ENCODE results near the gene ETV6. TPM values are rescaled to one million over a fixed set of nuclear protein-coding genes. Genes with fewer than 3 reads are reported as not detected.

ETV6 gene
- total RNA-seq, 1 donor from 2014 or later, result 7.3 TPM

DNA sequence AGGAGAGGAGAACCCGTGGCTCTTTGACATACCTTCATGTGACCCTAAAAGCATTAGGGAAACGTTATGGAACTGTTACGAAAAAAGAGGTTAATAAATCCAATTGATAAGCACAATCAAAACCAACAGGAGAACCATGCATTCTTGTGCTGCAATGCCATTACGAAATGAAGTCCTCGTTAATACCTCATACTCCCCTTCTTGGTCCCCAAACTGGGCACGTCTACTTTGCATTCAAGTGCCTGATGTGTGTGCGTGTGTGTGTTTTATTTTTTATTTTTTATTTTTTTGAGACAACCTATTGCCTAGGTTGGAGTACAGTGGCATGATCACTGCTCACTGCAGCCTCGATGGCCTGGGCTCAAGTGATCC, 150.0 kb downstream of the ETV6 start:
- no peak for DNase-seq (ENCODE audit: low read depth in 2 of 2)

DNA sequence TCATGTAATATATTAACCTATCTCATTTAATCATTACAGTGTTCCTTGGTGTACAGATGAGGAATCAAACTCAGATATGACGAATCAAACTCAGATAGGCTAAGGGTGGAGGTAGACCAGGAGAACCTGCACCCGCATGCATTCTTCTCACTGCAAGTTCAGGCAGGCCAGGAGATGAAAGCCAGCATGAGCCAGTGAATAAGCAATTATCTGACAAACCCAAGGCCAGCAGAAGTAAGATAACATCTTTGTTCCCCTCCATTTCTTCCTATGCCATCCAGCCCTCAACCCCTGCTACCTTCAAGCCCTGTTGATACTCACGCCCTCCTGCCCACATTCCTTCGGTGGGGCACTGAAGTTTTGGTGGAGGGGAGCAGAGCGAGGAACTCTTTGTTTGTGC, 152.2 kb downstream of the ETV6 start:
- DNase-seq (ENCODE audit: low read depth in 2 of 2), result no peak

DNA sequence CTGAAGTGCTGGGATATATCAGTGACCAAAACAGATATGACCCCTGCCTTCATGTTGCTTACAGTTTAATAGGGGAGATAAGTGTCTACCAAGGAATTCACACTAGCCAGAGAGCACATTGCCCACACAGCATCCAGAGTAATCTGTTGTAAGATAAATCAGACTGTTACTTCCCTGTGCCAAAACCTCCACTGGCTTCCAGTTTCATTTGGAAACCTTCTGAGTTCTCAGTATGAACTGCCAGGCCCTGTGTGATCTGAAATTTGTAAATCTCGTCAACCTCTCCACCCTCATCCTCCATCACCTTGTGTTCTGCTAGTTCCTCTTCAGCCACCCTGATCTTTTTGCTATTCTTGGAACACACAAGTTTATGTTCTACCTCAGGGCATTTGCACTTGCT, 154.7 kb downstream of the ETV6 start:
- DNase-seq (ENCODE audit: low read depth in 2 of 2), result no peak

DNA sequence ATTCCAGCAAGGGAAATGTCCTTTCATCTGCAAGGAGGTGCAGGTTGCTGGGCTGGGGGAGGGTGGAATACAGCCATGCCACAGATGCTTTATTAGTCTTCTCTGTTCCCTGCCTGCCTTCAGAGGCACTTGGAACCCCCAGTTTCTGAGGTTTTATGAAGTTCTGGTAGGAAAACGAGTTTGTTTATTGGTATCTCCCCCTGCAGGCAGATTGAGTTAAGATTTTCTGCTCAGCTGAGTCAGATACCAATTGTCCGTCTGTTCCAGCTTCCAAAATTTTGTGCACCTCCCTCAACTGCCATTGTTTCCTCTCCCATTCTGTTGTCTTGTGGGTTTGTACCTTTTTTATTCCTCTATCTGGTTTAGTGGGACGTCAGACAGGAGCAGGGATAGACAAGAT, 155.6 kb downstream of the ETV6 start:
- no peak for DNase-seq (ENCODE audit: low read depth in 2 of 2)

DNA sequence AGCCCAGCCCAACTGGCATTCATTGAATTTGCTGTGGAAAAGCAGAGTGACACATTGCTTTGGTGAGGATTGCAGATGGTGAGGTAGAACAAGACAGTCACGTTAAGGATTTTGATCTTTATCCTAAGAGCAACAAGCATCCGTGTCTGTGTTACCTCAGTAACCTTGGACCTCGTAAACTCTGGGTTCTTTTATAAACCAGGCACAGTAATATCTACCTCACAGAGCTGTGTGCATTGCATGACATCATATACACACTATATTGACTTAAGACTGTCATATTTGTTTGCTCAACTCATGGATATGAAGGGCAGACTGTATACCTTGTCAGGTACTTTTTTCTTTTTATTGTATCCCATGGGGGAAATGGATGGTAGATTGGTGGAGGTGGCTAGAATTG, 156.2 kb downstream of the ETV6 start:
- no peak for DNase-seq (ENCODE audit: low read depth in 2 of 2)

DNA sequence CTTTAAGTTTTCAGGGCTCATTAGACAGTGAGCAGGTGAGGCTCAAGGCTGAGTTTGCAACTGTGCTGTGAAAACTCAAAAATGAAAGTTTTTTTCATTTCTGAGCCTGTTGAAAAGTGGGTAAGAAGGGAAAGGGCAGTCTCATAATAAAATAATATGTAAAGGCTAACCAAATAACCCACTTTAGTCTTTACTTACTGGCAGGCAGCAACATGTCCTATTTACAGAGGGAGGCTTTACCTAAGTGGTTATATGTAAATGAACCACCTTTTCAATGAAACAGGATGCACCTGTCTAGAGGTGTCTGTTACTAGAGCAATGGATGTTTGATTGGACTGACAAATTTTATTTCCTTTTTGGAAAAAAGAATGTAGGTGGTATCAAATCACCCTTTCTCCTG, 158.0 kb downstream of the ETV6 start:
- DNase-seq (ENCODE audit: low read depth in 2 of 2), result no peak

DNA sequence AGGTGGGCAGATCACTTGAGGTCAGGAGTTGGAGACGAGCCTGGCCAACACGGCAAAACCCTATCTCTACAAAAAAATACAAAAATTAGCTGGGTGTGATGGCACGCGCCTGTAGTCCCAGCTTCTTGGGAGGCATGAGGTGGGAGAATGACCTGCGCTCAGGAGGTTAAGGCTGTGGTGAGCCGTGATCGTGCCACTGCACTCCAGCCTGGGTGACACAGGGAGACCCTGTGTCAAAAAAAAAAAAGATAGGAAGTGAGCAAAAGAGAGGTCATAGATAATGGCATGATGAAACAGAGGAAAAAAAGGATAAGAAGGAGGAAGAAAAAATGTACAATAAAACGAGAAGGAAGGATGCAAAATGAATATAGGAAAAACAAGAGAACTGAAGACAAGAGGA, 159.5 kb downstream of the ETV6 start:
- no peak for DNase-seq (ENCODE audit: low read depth in 2 of 2)

DNA sequence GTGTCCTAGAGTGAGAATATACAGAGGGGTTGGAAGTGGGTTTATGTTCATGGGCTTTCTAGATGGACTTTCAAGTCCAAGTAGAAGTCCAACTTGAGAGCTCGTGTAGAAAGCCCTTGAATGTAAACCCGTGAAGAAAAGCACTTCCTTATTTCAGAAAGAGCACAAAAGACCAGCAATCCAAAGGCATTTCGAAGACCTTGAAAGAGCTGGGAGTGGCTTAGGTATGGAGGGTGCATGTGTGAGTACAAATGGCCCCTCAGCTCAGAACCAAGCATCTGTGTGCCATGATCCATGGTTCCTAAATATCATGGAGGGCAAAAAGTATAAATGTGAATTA, 160.7 kb downstream of the ETV6 start:
- no peak for DNase-seq (ENCODE audit: low read depth in 2 of 2)

DNA sequence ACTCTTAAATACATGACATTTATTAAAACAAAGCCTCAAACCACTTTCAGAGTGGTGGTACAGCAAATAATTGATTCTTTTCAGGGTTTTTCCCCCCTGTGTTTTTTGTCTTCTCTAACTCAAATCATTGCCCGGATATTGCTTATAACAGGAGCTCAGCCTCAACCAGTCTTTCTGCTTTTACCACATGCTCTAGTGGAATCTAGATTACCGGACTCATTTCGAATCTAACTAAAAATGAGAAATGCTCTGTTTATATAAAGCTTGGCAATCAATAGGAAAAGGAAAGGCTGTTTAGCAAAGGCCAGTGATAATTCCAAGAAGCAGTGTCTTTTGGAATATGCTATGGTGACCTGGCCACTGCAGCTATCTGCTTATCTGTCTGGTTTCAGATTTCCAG, 161.5 kb downstream of the ETV6 start:
- DNase-seq (ENCODE audit: low read depth in 2 of 2), result no peak

DNA sequence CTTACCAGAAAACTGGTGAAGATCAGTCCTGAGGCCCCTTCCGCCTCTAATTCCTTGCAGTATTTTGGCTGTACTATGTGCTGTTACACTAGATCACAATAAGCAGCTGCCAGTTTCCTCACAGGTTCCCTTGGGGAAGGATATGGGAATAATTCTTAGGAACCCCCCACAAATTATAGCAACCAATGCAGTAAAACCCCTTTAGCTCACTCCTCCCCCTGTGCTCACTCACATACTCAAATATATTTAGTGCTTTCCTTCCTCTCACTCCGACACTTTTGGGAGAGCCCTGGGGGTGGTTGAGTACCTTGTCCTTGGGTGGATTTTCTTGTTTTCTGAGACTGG, 162.7 kb downstream of the ETV6 start:
- DNase-seq (ENCODE audit: low read depth in 2 of 2), result no peak

DNA sequence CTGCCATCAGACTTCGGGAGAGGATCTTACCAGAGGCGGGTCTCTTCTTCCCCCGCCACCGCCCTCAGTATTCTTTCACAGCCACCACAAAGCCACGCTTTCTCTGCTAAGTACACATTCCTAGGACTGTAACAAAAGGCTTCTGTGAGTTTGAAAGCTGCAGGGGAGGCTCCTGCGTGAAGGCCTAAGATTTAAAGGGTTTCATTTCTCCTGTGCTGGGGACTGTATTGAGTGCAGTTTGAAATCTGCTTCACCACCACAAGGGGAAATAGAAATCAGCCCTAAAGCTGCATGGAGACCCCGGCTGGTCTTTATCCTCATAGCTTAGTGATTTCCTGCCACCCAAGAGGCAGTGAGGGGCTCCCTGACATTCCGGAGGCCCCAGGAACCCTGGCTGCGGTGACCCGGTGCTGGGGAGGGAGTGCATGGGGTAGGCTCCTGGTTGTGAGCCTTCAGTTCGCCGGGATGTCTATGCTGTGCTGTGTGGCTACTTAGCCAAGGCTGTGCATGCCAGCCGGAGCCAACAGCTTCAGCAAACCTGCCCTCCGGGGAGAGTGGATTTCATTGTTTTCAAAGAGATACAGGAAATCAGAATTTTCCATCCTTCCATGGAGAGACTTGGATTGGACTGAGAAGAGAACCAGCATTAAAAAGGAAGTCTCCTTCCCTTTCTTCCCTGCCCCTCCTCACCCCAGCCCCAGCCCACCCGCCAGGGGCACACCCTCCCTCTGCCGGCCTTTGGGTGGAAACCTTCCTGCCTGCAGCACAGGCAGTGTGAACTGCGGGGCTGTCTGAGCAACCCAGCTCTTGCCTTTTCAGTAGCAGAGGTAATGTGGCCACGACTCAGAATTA, 163.3 kb downstream of the ETV6 start:
- peak in 1 of 2 donors; percentile 41 for DNase-seq (ENCODE audit: low read depth in 2 of 2)

DNA sequence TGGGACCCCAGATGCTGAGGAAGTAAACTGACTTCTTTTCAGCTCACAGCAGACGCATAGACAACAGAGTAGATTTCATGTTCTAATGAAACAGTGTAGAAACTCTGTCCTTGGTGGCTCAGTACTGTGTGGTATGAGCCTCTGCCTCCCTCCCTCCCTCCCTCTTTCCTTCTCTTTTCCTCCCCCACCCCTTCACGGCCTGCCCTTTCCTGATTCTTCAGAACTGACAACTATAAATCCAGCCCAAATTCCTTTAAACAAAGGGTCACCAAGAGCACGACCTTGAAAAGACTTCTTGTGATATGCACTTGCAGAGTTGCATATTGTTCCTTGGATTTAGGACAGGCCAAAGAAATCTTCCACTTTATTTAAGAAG, 164.0 kb downstream of the ETV6 start:
- DNase-seq (ENCODE audit: low read depth in 2 of 2), result no peak

DNA sequence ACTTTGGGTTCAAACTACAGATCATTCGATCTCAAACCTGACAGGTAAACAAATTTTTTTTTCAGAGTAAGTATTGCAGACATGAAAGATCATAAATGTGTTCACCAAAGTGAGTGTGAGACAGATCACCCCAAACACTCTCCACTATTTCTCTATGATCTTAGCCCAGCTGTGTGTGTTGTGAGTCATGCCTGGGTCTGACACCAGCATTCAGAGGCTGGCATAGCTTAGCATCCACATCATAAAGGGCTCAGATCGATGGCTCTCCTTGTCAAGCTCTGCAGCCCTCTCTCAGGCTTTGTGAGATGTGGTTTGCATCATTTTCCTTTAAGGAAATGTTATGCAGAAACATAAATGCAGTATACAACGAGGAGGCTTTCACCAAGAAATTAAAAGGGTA, 164.9 kb downstream of the ETV6 start:
- peak in 1 of 2 donors; percentile 73 for DNase-seq (ENCODE audit: low read depth in 2 of 2)

DNA sequence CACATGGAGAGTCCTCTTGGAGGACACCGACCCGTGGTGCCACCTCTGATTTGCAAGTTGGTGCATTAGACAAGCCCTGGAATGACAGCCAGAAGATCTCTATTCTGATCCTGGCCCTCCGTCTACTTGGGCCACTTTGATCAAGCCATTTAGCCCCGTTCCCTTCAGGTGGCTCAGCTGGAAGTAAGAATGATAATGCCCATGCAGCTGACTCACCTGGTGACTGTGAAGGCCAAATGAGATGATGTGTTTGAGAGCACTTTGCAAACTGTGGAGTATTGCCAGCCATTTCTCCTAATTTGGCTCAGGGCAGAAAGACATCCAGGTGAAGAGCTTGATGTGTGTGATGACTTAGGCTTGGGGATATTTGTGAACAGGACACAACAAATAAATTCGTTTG, 165.9 kb downstream of the ETV6 start:
- no peak for DNase-seq (ENCODE audit: low read depth in 2 of 2)

DNA sequence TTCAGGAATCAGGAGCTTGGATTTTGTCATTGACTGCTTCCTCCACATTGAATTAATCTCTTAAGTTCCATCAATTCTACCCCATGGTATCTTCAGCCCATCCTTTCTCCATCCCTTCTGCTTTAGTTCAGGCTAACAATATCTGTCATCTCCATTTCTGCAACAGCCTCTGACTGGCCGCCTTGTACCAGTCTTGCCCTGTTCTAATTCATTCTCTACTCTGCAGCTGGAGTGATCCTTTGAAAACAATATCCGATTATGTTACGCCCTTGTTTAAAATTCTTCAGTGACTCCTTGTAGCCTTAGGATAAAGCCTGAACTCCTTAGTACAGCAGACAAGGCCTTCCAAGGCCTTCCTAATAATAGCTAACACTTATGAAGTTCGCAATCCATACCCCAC, 170.2 kb downstream of the ETV6 start:
- no peak for DNase-seq (ENCODE audit: low read depth in 2 of 2)

DNA sequence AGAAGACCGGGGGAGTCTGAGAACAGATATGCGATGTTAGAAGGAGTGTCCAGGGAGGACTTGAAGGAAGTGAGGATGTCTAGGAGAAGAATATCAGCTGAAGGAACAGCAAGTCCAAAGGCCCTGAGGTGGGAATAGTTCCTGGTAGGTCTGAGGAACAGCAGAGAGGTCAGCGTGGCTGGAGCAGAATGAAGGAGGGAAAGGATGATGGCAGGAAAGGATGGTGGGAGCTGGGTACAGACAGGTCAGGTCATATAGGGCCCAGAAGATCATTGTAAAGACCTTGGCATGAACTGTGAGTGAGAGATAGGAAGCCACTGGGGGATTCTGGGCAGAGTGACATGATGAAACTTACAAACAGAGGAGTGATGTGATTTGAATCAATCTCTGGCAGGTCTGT, 171.0 kb downstream of the ETV6 start:
- no peak for DNase-seq (ENCODE audit: low read depth in 2 of 2)

DNA sequence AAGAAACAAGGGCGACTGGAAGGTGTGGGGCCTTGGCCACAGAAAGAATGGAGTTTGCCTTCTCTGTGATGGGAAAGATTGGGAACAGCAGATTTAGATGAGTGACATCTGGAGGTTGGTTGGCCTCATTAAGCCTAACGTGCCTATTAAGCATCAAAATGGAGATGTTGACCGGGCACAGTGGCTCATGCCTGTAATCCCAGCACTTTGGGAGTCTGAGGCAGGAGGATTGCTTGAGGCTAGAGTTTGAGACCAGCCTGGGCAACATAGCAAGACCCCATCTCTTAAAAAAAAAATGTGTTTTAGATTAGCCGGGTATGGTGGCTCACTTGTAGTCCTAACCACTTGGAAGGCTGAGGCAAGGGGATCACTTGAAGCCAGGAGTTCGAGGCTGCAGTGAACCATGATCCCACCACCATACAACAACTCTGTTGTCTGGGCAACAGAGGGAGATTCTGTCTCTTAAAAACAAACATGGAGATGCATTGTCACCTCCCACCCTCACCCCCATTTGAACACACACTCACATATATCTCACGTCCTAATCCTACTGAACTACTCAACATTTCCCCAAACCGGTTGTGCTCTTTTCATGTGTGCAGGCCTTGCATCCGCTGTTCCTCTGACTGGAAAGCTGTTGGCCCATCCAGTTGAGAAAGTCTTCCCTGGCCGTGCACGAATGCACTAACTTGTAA, 172.1 kb downstream of the ETV6 start:
- DNase-seq (ENCODE audit: low read depth in 2 of 2), result no peak

DNA sequence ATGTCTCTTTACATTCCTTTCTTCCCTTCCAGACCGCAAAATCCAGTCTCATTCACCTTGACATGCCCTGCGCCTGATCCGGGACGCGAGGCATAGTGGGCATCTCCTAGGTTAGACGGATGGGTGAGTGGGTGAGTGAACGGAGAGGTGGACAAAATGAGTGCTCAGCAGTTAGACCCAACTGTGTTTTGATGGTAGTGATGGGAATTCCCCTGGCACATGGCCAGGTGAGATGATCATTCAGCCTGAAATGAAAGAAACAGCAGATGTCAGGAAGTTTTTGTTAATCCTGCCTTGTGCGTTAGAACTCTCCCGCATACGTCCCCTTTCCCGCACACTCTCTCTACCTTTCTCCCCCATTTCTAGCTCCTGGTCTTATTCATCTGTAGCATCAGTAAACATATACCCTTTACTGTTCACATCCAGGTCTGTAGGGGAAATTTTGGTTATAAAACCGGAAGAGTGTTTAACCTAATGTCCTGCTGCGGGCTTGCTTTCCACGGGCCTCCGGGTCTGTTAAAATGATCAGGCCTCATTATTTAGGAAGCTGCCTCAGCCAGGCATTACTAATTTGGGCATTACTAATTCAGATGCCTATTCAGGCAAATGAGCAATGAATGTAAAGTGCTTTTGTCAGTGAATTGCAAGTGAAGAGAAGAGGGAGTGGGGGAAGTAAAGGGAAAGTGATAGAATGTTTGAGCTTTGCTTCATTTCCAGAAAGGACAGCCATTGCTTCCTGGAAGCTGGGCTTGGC, 172.8 kb downstream of the ETV6 start:
- peak; percentile 90 to 91 for DNase-seq (ENCODE audit: low read depth in 2 of 2)

DNA sequence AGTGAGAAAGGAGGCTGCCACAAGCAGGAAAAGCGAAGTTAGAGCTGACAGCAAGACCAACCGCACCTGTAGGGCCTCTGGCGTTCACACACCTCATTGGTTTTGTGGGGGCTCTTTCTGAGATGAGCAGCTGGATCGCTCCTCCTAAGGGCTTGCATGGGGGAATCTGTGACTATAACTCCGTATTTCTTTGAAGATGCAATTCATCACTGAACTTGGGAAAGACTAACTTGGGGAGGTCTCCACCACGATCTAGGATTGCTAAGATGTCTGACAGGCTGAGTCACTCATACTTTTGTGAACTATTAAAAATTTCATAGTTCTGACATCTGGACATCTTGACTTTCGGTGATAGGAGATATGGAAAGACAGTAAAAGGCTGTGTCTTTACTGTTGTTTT, 173.6 kb downstream of the ETV6 start:
- no peak for DNase-seq (ENCODE audit: low read depth in 2 of 2)

DNA sequence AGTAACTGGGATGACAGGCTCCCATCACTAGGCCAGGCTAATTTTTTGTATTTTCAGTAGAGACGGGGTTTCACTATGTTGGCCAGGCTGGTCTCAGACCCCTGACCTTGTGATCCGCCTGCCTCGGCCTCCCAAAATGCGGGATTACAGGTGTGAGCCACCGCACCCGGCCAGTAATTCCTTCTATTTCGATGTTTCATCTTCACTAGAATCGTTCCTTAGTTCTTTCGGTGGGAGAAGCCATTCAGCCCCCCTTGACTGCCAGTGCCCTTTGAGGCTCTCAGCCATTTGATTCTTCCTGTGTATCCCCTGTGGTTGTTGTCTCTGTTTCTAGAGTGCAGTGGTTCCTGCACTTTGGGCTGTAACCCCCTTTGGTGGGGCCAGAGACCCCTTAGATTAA, 174.1 kb downstream of the ETV6 start:
- no peak for DNase-seq (ENCODE audit: low read depth in 2 of 2)

DNA sequence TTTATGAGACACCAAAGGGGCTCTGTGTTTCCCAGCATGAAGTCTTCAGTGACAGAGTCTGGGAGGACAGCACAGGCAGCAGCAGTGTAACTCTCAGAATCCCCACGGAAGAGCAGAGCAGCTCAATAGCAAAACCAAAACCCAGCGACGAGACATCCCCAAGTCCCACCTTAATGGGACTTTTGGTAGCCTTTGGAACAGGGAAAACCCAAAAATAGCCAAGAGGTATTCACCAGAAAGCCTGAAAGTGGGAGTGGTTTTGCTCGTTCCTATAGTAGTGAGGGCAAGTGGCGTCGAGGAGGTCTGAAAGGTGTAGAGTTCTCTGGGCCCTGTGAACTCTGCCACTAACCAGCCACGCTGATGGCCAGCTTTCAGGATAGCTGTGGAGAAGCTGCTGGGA, 174.6 kb downstream of the ETV6 start:
- DNase-seq (ENCODE audit: low read depth in 2 of 2), result no peak

DNA sequence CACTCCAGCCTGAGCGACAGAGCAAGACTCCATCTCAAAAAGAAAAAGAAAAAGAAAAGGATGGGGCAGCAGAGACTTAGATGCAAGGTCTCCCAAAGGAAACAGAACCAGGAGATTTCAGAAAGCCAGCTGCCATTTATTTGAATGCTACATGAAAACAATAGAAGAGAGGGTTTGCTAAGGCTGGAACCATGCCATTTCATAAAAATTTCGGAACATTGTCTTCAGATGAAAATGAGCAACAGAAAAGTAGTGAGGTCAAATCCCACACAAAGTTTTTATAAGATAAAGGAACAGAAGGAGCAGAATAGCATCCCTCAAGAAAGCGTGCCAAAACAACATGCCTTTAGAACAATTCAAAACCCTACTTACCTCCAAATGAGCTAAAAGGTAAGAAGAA, 175.3 kb downstream of the ETV6 start:
- DNase-seq (ENCODE audit: low read depth in 2 of 2), result peak in 1 of 2 donors; percentile 24

DNA sequence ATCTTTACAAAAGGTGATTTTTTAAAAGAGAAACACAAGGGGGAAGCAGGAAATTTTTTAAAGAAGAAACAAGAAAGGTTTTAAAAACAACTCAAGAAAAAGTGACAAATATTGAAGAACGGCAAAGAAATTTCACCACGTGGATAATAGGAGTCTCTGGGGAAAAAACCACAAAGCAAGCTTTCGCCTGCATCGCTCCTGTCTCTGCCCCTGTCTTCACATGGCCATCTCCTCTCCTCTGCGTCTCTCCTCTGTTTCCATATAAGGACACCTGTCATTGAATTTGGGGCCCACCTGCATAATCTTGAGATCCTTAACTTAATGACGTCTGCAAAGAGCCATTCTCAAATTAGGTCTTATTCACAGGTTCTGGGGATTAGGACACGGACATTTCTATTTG, 175.8 kb downstream of the ETV6 start:
- DNase-seq (ENCODE audit: low read depth in 2 of 2), result no peak
